H9 (cell line): ENCODE results near the gene NHSL2. TPM values are rescaled to one million over a fixed set of nuclear protein-coding genes. Genes with fewer than 3 reads are reported as not detected.
A peak's percentile ranks its signal among the peaks of the same experiment; 100 is the strongest.

ENCODE experiments used
- DNase-seq: peaks from one replicate; pipeline ENCODE4 v3.0.0-alpha.2; 2017
- H2AFZ ChIP-seq: one replicate; pipeline ENCODE4 v1.6.1; 2013; ENCODE audit warnings: mild to moderate bottlenecking, low read length, control low read depth, moderate library complexity
- H2AK5ac ChIP-seq: 2 replicates; pipeline ENCODE4 v1.6.1; 2013; ENCODE audit warnings: low read length, control low read depth, mixed read lengths; ENCODE audit not compliant: insufficient read length
- H2BK120ac ChIP-seq: one replicate; pipeline ENCODE4 v1.6.1; 2013; ENCODE audit warnings: low read depth, mild to moderate bottlenecking, low read length, control low read depth, inconsistent platforms; ENCODE audit not compliant: poor library complexity, severe bottlenecking
- H2BK12ac ChIP-seq: 2 replicates; pipeline ENCODE4 v1.6.1; 2013; ENCODE audit warnings: low read length, control low read depth, mixed read lengths, low read depth; ENCODE audit not compliant: insufficient read length
- H2BK15ac ChIP-seq: 2 replicates; pipeline ENCODE4 v1.6.1; 2013; ENCODE audit warnings: low read depth, low read length, control low read depth
- H2BK20ac ChIP-seq: one replicate; pipeline ENCODE4 v1.6.1; 2013; ENCODE audit warnings: low read depth, mild to moderate bottlenecking, low read length, control low read depth, inconsistent platforms; ENCODE audit not compliant: poor library complexity, severe bottlenecking
- H2BK5ac ChIP-seq: 2 replicates; pipeline ENCODE4 v1.6.1; 2013; ENCODE audit warnings: low read length, control low read depth, mixed read lengths; ENCODE audit not compliant: insufficient read length
- H3K14ac ChIP-seq: 2 replicates; pipeline ENCODE4 v1.6.1; 2013; ENCODE audit warnings: low read length, control low read depth; ENCODE audit not compliant: insufficient read depth
- H3K18ac ChIP-seq: 2 replicates; pipeline ENCODE4 v1.6.1; 2013; ENCODE audit warnings: low read depth, mild to moderate bottlenecking, mixed read lengths, low read length, control low read depth; ENCODE audit not compliant: insufficient read length
- H3K23ac ChIP-seq: 2 replicates; pipeline ENCODE4 v1.6.1; 2013; ENCODE audit warnings: low read length, control low read depth, mixed read lengths, low read depth; ENCODE audit not compliant: insufficient read length
- H3K23me2 ChIP-seq: 2 replicates; pipeline ENCODE4 v1.6.1; 2013; ENCODE audit warnings: low read depth, mild to moderate bottlenecking, mixed read lengths, low read length, control low read depth; ENCODE audit not compliant: insufficient read length, poor library complexity, severe bottlenecking
- H3K27ac ChIP-seq: 2 replicates; pipeline ENCODE4 v1.5.1; 2013; ENCODE audit warnings: low read length, control low read depth, mixed read lengths, low read depth; ENCODE audit not compliant: insufficient read length
- H3K27me3 ChIP-seq: 2 replicates; pipeline ENCODE4 v1.6.1; 2013; ENCODE audit warnings: low read length, control low read depth, inconsistent platforms; ENCODE audit not compliant: insufficient read depth
- H3K4ac ChIP-seq: 2 replicates; pipeline ENCODE4 v1.6.1; 2013; ENCODE audit warnings: low read depth, mild to moderate bottlenecking, control low read depth, inconsistent platforms, low read length, moderate library complexity
- H3K4me1 ChIP-seq: 2 replicates; pipeline ENCODE4 v1.6.1; 2013; ENCODE audit warnings: low read length, control low read depth, inconsistent platforms; ENCODE audit not compliant: insufficient read depth
- H3K4me2 ChIP-seq: 2 replicates; pipeline ENCODE4 v1.6.1; 2013; ENCODE audit warnings: low read length, control low read depth, mixed read lengths; ENCODE audit not compliant: insufficient read length, insufficient read depth
- H3K56ac ChIP-seq: 2 replicates; pipeline ENCODE4 v1.6.1; 2013; ENCODE audit warnings: low read depth, mild to moderate bottlenecking, mixed read lengths, low read length, control low read depth; ENCODE audit not compliant: insufficient read length
- H3K79me1 ChIP-seq: 2 replicates; pipeline ENCODE4 v1.6.1; 2013; ENCODE audit warnings: low read depth, mild to moderate bottlenecking, moderate library complexity, low read length, control low read depth, inconsistent platforms; ENCODE audit not compliant: insufficient read depth, poor library complexity, severe bottlenecking
- H3K79me2 ChIP-seq: 2 replicates; pipeline ENCODE4 v1.6.1; 2013; ENCODE audit warnings: low read length, control low read depth, inconsistent platforms; ENCODE audit not compliant: insufficient read depth
- H3K9ac ChIP-seq: 2 replicates; pipeline ENCODE4 v1.6.1; 2013; ENCODE audit warnings: low read length, control low read depth, mixed read lengths; ENCODE audit not compliant: insufficient read length; ENCODE audit errors: extremely low read depth
- H3K9me3 ChIP-seq: one replicate; pipeline ENCODE4 v1.6.1; 2013; ENCODE audit warnings: low read depth, low read length, inconsistent platforms; ENCODE audit not compliant: control insufficient read depth
- H3T11ph ChIP-seq: one replicate; pipeline ENCODE4 v1.6.1; 2013; ENCODE audit warnings: mild to moderate bottlenecking, low read length, control low read depth, inconsistent platforms
- H4K20me1 ChIP-seq: one replicate; pipeline ENCODE4 v1.6.1; 2013; ENCODE audit not compliant: control insufficient read depth, insufficient read length, insufficient read depth
- H4K5ac ChIP-seq: 2 replicates; pipeline ENCODE4 v1.6.1; 2013; ENCODE audit warnings: low read depth, mild to moderate bottlenecking, mixed read lengths, low read length, control low read depth; ENCODE audit not compliant: insufficient read length
- H4K8ac ChIP-seq: replicated peaks from 2 replicates; pipeline ENCODE4 v1.6.1; 2013; ENCODE audit warnings: low read length, control low read depth, mixed read lengths, low read depth; ENCODE audit not compliant: insufficient read length
- H4K91ac ChIP-seq: 2 replicates; pipeline ENCODE4 v1.6.1; 2013; ENCODE audit warnings: low read depth, mild to moderate bottlenecking, moderate library complexity, mixed read lengths, low read length, control low read depth; ENCODE audit not compliant: insufficient read length
- H3K27ac Mint-ChIP-seq, 3 experiments: 2 replicates in 2 of 3; 3 replicates in 1 of 3; pipeline ENCODE4 v1.8.0; 2020 to 2021; ENCODE audit warnings: mixed read lengths in 3 of 3, mild to moderate bottlenecking in 1 of 3, moderate library complexity in 1 of 3
- H3K27me3 Mint-ChIP-seq: 2 replicates; pipeline ENCODE4 v1.8.0; 2021; ENCODE audit warnings: low read depth, mild to moderate bottlenecking, moderate library complexity, mixed read lengths
- H3K36me3 Mint-ChIP-seq, 3 experiments: 2 replicates in 2 of 3; 3 replicates in 1 of 3; pipeline ENCODE4 v1.8.0; 2020 to 2021; ENCODE audit warnings: low read depth in 3 of 3, mixed read lengths in 3 of 3; ENCODE audit not compliant: insufficient read depth in 1 of 3
- H3K4me1 Mint-ChIP-seq, 2 experiments: 2 replicates each; pipeline ENCODE4 v1.8.0; 2020; ENCODE audit warnings: mixed read lengths in 2 of 2
- H3K4me3 Mint-ChIP-seq, 2 experiments: 2 replicates in 1 of 2; 3 replicates in 1 of 2; pipeline ENCODE4 v1.8.0; 2020 to 2021; ENCODE audit warnings: mild to moderate bottlenecking in 2 of 2, mixed read lengths in 2 of 2, moderate library complexity in 1 of 2
- H3K9me3 Mint-ChIP-seq, 2 experiments: 2 replicates in 1 of 2; 3 replicates in 1 of 2; pipeline ENCODE4 v1.8.0; 2020; ENCODE audit warnings: mild to moderate bottlenecking in 2 of 2, mixed read lengths in 2 of 2, moderate library complexity in 1 of 2
- WGBS: extraction: QIAGEN DNeasy Blood & Tissue Kit; methylation state at CpG from one replicate; pipeline ENCODE4 v1.1.7; 2013; ENCODE audit warnings: missing lambda C conversion rate, low lambda C conversion rate, mixed read lengths; ENCODE audit not compliant: insufficient read length; ENCODE audit errors: extremely low coverage; 5-methylcytosine and 5-hydroxymethylcytosine counted together
- total RNA-seq: library from RNA; stranded (reverse); gene quantifications from 2 replicates; pipeline ENCODE4 v1.2.1, GENCODE V29; 2021
- TF ChIP-seq, protein P1 (sequence below): fragments of 200-600 bp; sonication (generic); conservative IDR thresholded peaks from 3 replicates; pipeline ENCODE4 v1.8.0; 2021; ENCODE audit warnings: antibody characterized with exemption, mild to moderate bottlenecking

The NHSL2 gene
- total RNA-seq, 1 experiment from 2014 or later, result 6.4 TPM

DNA sequence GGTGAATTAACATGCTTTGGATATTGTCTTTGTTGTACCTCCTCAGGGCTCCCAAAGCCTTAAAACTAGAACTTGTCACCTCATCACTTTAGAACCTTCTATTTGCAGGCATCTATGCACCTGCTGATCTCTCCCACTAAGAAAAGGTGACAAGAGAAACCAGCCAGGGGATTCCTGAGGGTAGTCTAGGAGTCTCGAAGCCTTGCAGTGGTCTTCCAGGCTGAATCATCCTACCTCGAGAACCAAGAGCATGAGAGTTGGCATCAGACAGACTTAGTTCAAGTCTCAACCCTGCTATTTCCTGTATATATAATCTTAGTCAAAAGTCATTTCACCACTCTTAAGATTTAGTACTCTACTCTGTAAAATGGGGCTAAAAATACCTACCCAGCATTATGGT is 191.5 kb downstream of the NHSL2 start:
- no peaks in the 10 kb centered on the region for H3K79me1 ChIP-seq
- no CpG with 5 or more reads among the region's 2 CpGs for WGBS

More for the DNA sequence above, 191.5 kb downstream of the NHSL2 start:
- Histone ChIP-seq H3K23me2 (no peaks in the 10 kb centered on the region), H4K91ac (no peak overlapping the region), H3K27me3 (no peaks in the 10 kb centered on the region), H4K5ac (no peak overlapping the region), H3T11ph (no peak overlapping the region), H2BK15ac (no peak overlapping the region), H3K56ac (no peak overlapping the region), H4K20me1 (no peaks in the 10 kb centered on the region), H3K9ac (no peak overlapping the region), H4K8ac (no peak overlapping the region), H3K4me2 (no peak overlapping the region), H3K27ac (no peak overlapping the region), H3K18ac (no peak overlapping the region), H2BK120ac (no peak overlapping the region), H3K4me1 (no peaks in the 10 kb centered on the region; the same call in 1 of the 2 replicates), H2BK5ac (no peak overlapping the region), H3K23ac (no peak overlapping the region), H3K79me2 (no peaks in the 10 kb centered on the region), H2BK20ac (no peak overlapping the region), H3K9me3 (peaks cover 34% of the 10 kb centered on the region), H3K14ac (no peak overlapping the region; the same call in 1 of the 2 replicates), H3K4ac (no peak overlapping the region), H2AK5ac (no peak overlapping the region), H2AFZ (no peak overlapping the region), H2BK12ac (no peak overlapping the region)
- no peak for DNase-seq
- H3K36me3 Mint-ChIP-seq, result peaks cover 5 to 13% (median 5%) of the 10 kb centered on the region in 3 experiments; a peak in 5 of 7 replicates
- peak overlapping the region in 1 of 2 experiments; percentile 6; a peak in 2 of 5 replicates for H3K4me3 Mint-ChIP-seq
- H3K27ac Mint-ChIP-seq, result no peak overlapping the region
- no peaks in the 10 kb centered on the region; the same call in 1 of the 2 replicates for H3K27me3 Mint-ChIP-seq
- TF ChIP-seq, protein P1, sequence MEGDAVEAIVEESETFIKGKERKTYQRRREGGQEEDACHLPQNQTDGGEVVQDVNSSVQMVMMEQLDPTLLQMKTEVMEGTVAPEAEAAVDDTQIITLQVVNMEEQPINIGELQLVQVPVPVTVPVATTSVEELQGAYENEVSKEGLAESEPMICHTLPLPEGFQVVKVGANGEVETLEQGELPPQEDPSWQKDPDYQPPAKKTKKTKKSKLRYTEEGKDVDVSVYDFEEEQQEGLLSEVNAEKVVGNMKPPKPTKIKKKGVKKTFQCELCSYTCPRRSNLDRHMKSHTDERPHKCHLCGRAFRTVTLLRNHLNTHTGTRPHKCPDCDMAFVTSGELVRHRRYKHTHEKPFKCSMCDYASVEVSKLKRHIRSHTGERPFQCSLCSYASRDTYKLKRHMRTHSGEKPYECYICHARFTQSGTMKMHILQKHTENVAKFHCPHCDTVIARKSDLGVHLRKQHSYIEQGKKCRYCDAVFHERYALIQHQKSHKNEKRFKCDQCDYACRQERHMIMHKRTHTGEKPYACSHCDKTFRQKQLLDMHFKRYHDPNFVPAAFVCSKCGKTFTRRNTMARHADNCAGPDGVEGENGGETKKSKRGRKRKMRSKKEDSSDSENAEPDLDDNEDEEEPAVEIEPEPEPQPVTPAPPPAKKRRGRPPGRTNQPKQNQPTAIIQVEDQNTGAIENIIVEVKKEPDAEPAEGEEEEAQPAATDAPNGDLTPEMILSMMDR, result no peak
- H3K4me1 Mint-ChIP-seq, result peaks cover 12 to 14% of the 10 kb centered on the region in 2 experiments
- H3K9me3 Mint-ChIP-seq, result peaks cover 69 to 70% of the 10 kb centered on the region in 2 experiments
